ENCODE data around the gene PRKCZ. TPM values are rescaled to one million over a fixed set of nuclear protein-coding genes. Genes with fewer than 3 reads are reported as not detected.

PRKCZ gene
- polyA plus RNA-seq, 1 of the 3 experiments (the other 2 are of a cell fraction) = 24.2 TPM

DNA sequence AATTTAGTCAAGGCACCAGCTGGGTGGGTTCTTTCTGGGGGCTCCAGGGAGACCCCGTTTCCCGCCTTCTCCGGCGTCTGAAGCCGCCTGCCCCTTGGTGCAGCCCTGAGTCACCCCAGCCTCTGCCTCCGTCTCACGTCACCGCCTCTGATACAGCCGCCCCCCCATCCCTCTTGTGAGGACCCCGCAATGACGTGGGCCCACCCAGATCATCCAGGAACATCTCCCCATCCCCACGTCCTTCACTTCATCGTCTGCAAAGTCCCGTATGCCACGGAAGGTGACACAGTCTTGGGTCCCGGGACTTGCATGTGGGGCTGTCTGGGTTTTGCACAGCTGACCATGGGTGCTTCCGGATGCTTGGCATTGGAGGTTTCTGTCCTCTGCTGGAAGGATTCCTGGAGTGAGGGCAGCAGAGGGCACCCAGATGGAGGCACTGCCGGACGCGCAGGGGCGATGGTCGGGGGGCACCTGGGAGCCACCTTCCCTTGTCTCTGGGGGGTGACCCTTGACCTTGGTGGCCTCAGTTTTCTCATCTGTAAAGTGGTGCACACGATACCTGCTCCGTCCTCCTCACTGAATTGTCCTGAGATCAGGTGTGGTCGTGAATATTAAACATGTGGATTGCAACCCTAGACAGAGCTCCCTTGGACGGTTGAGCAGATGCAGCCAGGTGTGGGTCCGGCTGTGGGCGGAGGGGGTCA lies 58.8 kb downstream of the PRKCZ start (continued):
- TF ChIP-seq, protein P1, sequence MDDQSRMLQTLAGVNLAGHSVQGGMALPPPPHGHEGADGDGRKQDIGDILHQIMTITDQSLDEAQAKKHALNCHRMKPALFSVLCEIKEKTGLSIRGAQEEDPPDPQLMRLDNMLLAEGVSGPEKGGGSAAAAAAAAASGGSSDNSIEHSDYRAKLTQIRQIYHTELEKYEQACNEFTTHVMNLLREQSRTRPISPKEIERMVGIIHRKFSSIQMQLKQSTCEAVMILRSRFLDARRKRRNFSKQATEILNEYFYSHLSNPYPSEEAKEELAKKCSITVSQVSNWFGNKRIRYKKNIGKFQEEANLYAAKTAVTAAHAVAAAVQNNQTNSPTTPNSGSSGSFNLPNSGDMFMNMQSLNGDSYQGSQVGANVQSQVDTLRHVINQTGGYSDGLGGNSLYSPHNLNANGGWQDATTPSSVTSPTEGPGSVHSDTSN (IDR thresholded peaks at IDR 0.05) = no peak
- TF ChIP-seq ELF1 (IDR thresholded peaks at IDR 0.05) = no peak
- TF ChIP-seq FOXJ3 (CRISPR knock-in tag; IDR thresholded peaks at IDR 0.05) = no peak
- no peak for TF ChIP-seq FOXM1 (IDR thresholded peaks at IDR 0.05; ENCODE audit: low read depth)
- TF ChIP-seq SIN3A (IDR thresholded peaks at IDR 0.05; ENCODE audit: borderline replicate concordance, low read depth, low read length) = no peak
- TF ChIP-seq MXI1 (IDR thresholded peaks at IDR 0.05; ENCODE audit: low read depth, low read length) = no peak
- no peak for TF ChIP-seq EP300 (IDR thresholded peaks at IDR 0.05; ENCODE audit: borderline replicate concordance in 1 of 2, low read depth in 1 of 2, low read length in 1 of 2)
- TF ChIP-seq GABPA (IDR thresholded peaks at IDR 0.05; ENCODE audit: low read depth) = no peak
- TF ChIP-seq NFIC (IDR thresholded peaks at IDR 0.05; ENCODE audit: borderline replicate concordance) = no peak
- TF ChIP-seq RFX5 (IDR thresholded peaks at IDR 0.05; ENCODE audit: low read length) = no peak
- no peak for TF ChIP-seq YY1 (IDR thresholded peaks at IDR 0.05; ENCODE audit: low read depth)

DNA sequence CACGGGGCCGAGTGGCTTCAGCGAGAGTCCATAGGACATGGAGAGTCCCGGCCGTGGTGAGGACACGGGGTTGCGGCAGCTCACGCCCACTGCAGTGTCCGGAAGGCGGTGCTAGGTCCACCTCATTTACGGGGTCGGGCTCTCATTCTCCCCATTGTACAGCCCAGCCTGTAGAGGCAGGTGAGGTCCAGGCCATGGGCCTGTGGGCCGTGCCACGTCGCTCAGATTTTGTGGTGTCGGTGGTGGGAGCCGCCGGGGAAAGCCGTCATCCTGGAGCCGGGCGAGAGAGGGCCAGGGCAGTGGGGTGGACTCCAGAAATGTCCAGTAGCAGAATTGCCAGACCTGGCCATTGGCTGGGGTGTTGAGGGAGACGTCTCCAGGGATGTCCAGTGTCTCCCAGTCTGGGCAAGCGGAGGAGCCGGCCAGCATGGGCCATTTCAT lies 59.4 kb downstream of the PRKCZ start:
- TF ChIP-seq SIN3A (IDR thresholded peaks at IDR 0.05; ENCODE audit: borderline replicate concordance, low read depth, low read length) (no peak), GATA2 (CRISPR knock-in tag; IDR thresholded peaks at IDR 0.05) (no peak), ELF1 (IDR thresholded peaks at IDR 0.05) (no peak), GABPA (IDR thresholded peaks at IDR 0.05; ENCODE audit: low read depth) (no peak), FOSL2 (IDR thresholded peaks at IDR 0.05; ENCODE audit: borderline replicate concordance, low read depth) (no peak)
- TF ChIP-seq, protein P2, sequence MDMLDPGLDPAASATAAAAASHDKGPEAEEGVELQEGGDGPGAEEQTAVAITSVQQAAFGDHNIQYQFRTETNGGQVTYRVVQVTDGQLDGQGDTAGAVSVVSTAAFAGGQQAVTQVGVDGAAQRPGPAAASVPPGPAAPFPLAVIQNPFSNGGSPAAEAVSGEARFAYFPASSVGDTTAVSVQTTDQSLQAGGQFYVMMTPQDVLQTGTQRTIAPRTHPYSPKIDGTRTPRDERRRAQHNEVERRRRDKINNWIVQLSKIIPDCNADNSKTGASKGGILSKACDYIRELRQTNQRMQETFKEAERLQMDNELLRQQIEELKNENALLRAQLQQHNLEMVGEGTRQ (IDR thresholded peaks at IDR 0.05; ENCODE audit: borderline replicate concordance, low read depth, low read length) = no peak
- CTCF ChIA-PET = interaction anchor here (0.6 to 1.1 kb wide), 5 partner anchors 23 to 165 kb away, joined by 3 read pairs; no protein-coding TSS in a partner anchor

More for the DNA sequence above, 59.4 kb downstream of the PRKCZ start:
- Histone ChIP-seq H3K9ac (no peak overlapping the region), H3K27me3 (ENCODE audit: insufficient read depth) (no peaks in the 10 kb centered on the region), H2AFZ (ENCODE audit: low read depth) (no peak overlapping the region), H3K79me2 (ENCODE audit: insufficient read depth) (no peaks in the 10 kb centered on the region), H4K20me1 (ENCODE audit: insufficient read depth) (no peaks in the 10 kb centered on the region), H3K4me3 (ENCODE audit: low read depth in 2 of 2, low read length in 1 of 2) (no peak overlapping the region), H3K9me2 (no peaks in the 10 kb centered on the region), H3K4me1 (ENCODE audit: control insufficient read depth in 1 of 2, insufficient read depth in 2 of 2, low read depth in 1 of 2, low read length in 1 of 2) (peaks cover 0 to 2% of the 10 kb centered on the region in 2 experiments; a peak in 1 of 4 replicates), H3K36me3 (replicated peaks in 1 of 2; ENCODE audit: control insufficient read depth in 1 of 2, insufficient read depth in 2 of 2, low read length in 1 of 2) (peaks cover 0 to 8% of the 10 kb centered on the region in 2 experiments), H3K27ac (ENCODE audit: low read depth in 2 of 2, low read length in 1 of 2) (no peak overlapping the region), H3K9me3 (no peaks in the 10 kb centered on the region), H3K4me2 (no peak overlapping the region), H3F3A (replicated peaks; ENCODE audit: insufficient read depth) (no peaks in the 10 kb centered on the region)
- no peak for DNase-seq
- POLR2A ChIA-PET = no interaction called here
- WGBS (ENCODE audit: low lambda C conversion rate) = 75% methylated on average over 4 of the region's 24 CpGs

All from SK-N-SH (cell line).